H1 (cell line): ENCODE results near the gene DCLK1. TPM values are rescaled to one million over a fixed set of nuclear protein-coding genes. Genes with fewer than 3 reads are reported as not detected.

Experiments used
- CBX8 ChIP-seq: fragments of 300-800, 300-1000 bp; sonication (generic); IDR thresholded peaks from 2 replicates; pipeline ENCODE4 v1.7.1; 2016; ENCODE audit warnings: low read depth, low read length, borderline replicate concordance
- GABPA ChIP-seq: IDR thresholded peaks from 2 replicates; pipeline ENCODE4 v1.6.1; 2011; ENCODE audit warnings: mild to moderate bottlenecking, low read length, moderate library complexity, borderline replicate concordance; ENCODE audit not compliant: insufficient read depth
- JUND ChIP-seq: IDR thresholded peaks from 2 replicates; pipeline ENCODE4 v1.6.1; 2011; ENCODE audit warnings: mild to moderate bottlenecking, improper control_type of control experiment, low read length
- POLR2AphosphoS5 ChIP-seq: IDR thresholded peaks from 2 replicates; pipeline ENCODE4 v1.6.1; 2011; ENCODE audit warnings: low read depth, low read length
- RAD21 ChIP-seq, 2 experiments: IDR thresholded peaks in 1 of 2; conservative IDR thresholded peaks in 1 of 2; 2 replicates each; pipeline ENCODE4 v1.6.1; 2011; ENCODE audit warnings: low read depth in 2 of 2, low read length in 2 of 2, improper control_type of control experiment in 1 of 2, inconsistent platforms in 1 of 2, mild to moderate bottlenecking in 1 of 2, moderate library complexity in 1 of 2
- polyA plus RNA-seq, 7 experiments: library from polyadenylated mRNA; depleted of rRNA in 3 of 7; stranded (reverse) in 5 of 7; unstranded in 2 of 7; fragments of >200 nt in 5 of 7; fragments of 200-250 nt in 2 of 7; gene quantifications; 1 replicate in 5 of 7; 2 replicates in 1 of 7; 4 replicates in 1 of 7; pipeline versions ENCODE4 v1.2.1 to v1.2.3, GENCODE V29; 2011 to 2013; ENCODE audit warnings: missing spikeins in 2 of 7, mixed read lengths in 2 of 7
- total RNA-seq: library from RNA; stranded (reverse); fragmentation: NEBNext Ultra II Directional; extraction: Animal tissue kit (Norgen Biotek cat#: 25700); gene quantifications from 2 replicates; pipeline ENCODE4 v1.2.1, GENCODE V29; 2021

Gene DCLK1
- total and polyA plus RNA-seq, 2 of the 8 experiments (the other 6 are each of a cell fraction or from before 2014, with no cell fraction given): 22.8 to 41.0 TPM

DNA sequence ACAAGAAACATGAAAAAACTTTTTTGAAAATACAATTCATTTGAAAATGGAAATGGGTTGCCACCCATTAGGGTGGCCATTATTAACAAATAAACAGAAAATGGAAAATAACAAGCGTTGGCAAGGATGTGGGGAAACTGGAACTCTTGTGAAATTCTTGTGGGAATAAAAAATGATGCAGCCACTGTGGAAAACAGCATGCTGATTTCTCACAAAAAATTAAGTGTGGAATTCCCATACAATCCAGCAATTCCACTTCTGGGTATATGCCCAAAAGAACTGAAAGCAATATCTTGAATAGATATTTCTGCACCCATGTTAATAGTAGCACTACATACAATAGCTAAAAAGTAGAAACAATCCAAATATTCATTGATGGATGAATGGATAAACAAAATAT, 165.2 kb downstream of the DCLK1 start (continued):
- TF ChIP-seq RAD21 (IDR thresholded peaks at IDR 0.05 in 1 of 2, conservative IDR thresholded peaks at IDR 0.05 in 1 of 2; ENCODE audit: low read depth in 2 of 2, low read length in 2 of 2): no peak
- no peak for TF ChIP-seq POLR2AphosphoS5
- no peak for TF ChIP-seq GABPA
- TF ChIP-seq JUND: no peak
- no peak for TF ChIP-seq CBX8
